Measurements from ENCODE around the gene RANBP2.
"Not testable (repeated sequence)": the region's sequence is repeated elsewhere in the genome, so short reads cannot be mapped to it uniquely, and the experiment has no call there.

DNA sequence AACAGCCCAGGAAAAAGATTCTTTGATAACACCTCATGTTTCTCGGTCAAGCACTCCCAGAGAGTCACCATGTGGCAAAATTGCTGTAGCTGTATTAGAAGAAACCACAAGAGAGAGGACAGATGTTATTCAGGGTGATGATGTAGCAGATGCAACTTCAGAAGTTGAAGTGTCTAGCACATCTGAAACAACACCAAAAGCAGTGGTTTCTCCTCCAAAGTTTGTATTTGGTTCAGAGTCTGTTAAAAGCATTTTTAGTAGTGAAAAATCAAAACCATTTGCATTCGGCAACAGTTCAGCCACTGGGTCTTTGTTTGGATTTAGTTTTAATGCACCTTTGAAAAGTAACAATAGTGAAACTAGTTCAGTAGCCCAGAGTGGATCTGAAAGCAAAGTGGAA is 48.6 kb downstream of the RANBP2 start:
- TF ChIP-seq POLR2A (IDR thresholded peaks at IDR 0.05; ENCODE audit: low read length); GATA1 (IDR thresholded peaks at IDR 0.05; ENCODE audit: low read depth, low read length): not testable (repeated sequence)

All from erythroblast (primary cell).